ENCODE results near the gene PEX14.
"Not testable (repeated sequence)": the region's sequence is repeated elsewhere in the genome, so short reads cannot be mapped to it uniquely, and the experiment has no call there.

GRCh38 chr1:10506046-10506676 lies 31.4 kb downstream of the PEX14 start:
- not testable (repeated sequence) for TF ChIP-seq REST (IDR thresholded peaks at IDR 0.05; ENCODE audit: unreplicated experiment); EZH2phosphoT487 (IDR thresholded peaks at IDR 0.05; ENCODE audit: unreplicated experiment); CTCF (conservative IDR thresholded peaks at IDR 0.05; ENCODE audit: low read depth in 2 of 2); JUNB (IDR thresholded peaks at IDR 0.05; ENCODE audit: unreplicated experiment); ETS1 (IDR thresholded peaks at IDR 0.05); CREB1 (CRISPR knock-in tag; IDR thresholded peaks at IDR 0.05; ENCODE audit: low read depth)

Data from GM23338 (cell line).